Choroid plexus epithelial cell (primary cell): ENCODE results near the gene KCNMA1.
A peak's percentile ranks its signal among the peaks of the same experiment; 100 is the strongest.

Source experiments
- DNase-seq: peaks from one replicate; pipeline ENCODE4 v3.0.0-alpha.2; 2010; ENCODE audit warnings: low read depth
- H3K4me3 ChIP-seq: 2 replicates; pipeline ENCODE4 v1.5.1; 2011; ENCODE audit warnings: low read depth, mild to moderate bottlenecking, control low read depth, low read length, moderate library complexity
- CTCF ChIP-seq: conservative IDR thresholded peaks from 2 replicates; pipeline ENCODE4 v1.5.1; 2011; ENCODE audit warnings: low read depth, mild to moderate bottlenecking, control low read depth, inconsistent platforms, low read length, moderate library complexity

The KCNMA1 gene

GRCh38 chr10:77135555-77135954 lies 502.1 kb downstream of the KCNMA1 start:
- TF ChIP-seq CTCF = no peak
- no peak for DNase-seq

GRCh38 chr10:77131214-77131613 lies 506.4 kb downstream of the KCNMA1 start:
- no peak for TF ChIP-seq CTCF
- DNase-seq = peak; percentile 16
- H3K4me3 ChIP-seq = no peak overlapping the region

More at GRCh38 chr10:77135555-77135954, 502.1 kb downstream of the KCNMA1 start:
- no peak overlapping the region for H3K4me3 ChIP-seq

- H3K4me3 ChIP-seq = no peak overlapping the region
- DNase-seq = no peak
- TF ChIP-seq CTCF = no peak
Measured at GRCh38 chr10:77127243-77127642, 510.4 kb downstream of the KCNMA1 start.

GRCh38 chr10:77125231-77125630 lies 512.4 kb downstream of the KCNMA1 start:
- TF ChIP-seq CTCF = no peak
- H3K4me3 ChIP-seq = no peak overlapping the region
- no peak for DNase-seq

GRCh38 chr10:77123330-77123729 lies 514.3 kb downstream of the KCNMA1 start:
- TF ChIP-seq CTCF = no peak
- no peak overlapping the region for H3K4me3 ChIP-seq
- no peak for DNase-seq

- H3K4me3 ChIP-seq = no peak overlapping the region
- DNase-seq = no peak
- TF ChIP-seq CTCF = no peak
Measured at GRCh38 chr10:77121829-77122228, 515.8 kb downstream of the KCNMA1 start.

GRCh38 chr10:77120666-77121376 lies 516.8 kb downstream of the KCNMA1 start:
- no peak for DNase-seq
- TF ChIP-seq CTCF = no peak
- no peak overlapping the region for H3K4me3 ChIP-seq
